Measurements from ENCODE around the gene GCK.
A peak's percentile ranks its signal among the peaks of the same experiment; 100 is the strongest.

GCK gene

GRCh38 chr7:44162179-44162578 lies 27.1 kb downstream of the GCK start:
- H3K9ac ChIP-seq (ENCODE audit: low read depth, low read length, poor library complexity): no peak overlapping the region
- no peak for DNase-seq (ENCODE audit: low spot score)
- H3K23ac ChIP-seq (ENCODE audit: low read depth, low read length, poor library complexity): no peak overlapping the region
- H3K36me3 ChIP-seq (replicated peaks in 1 of 2; ENCODE audit: control insufficient read depth in 2 of 2, insufficient read depth in 2 of 2, low read length in 2 of 2): no peaks in the 10 kb centered on the region
- H3K18ac ChIP-seq (ENCODE audit: low read length): no peak overlapping the region
- peaks cover 0 to 2% of the 10 kb centered on the region in 2 donors for H3K9me3 ChIP-seq (replicated peaks in 1 of 2; ENCODE audit: control insufficient read depth in 2 of 2, insufficient read depth in 1 of 2, low read depth in 1 of 2, low read length in 2 of 2)
- peaks cover 0 to 11% of the 10 kb centered on the region in 2 donors for H3K4me1 ChIP-seq (ENCODE audit: control insufficient read depth in 2 of 2, insufficient read depth in 1 of 2, low read depth in 1 of 2, low read length in 2 of 2)
- H2BK15ac ChIP-seq (ENCODE audit: low read length): peak overlapping the region; percentile 34
- no peak overlapping the region for H3K14ac ChIP-seq (ENCODE audit: low read length)
- H2AFZ ChIP-seq (ENCODE audit: low read length): no peak overlapping the region
- H3K4me2 ChIP-seq (ENCODE audit: insufficient read depth, low read length, poor library complexity, severe bottlenecking): no peak overlapping the region
- H3K4ac ChIP-seq (ENCODE audit: low read length): no peak overlapping the region
- H3K4me3 ChIP-seq (ENCODE audit: low read length in 2 of 2): no peak overlapping the region
- peaks cover 1% of the 10 kb centered on the region for H3K79me1 ChIP-seq (ENCODE audit: low read depth, low read length)
- H2AK5ac ChIP-seq (ENCODE audit: low read depth, low read length): no peak overlapping the region
- H2BK120ac ChIP-seq (ENCODE audit: low read depth, low read length): no peak overlapping the region
- no CpG with 5 or more reads among the region's 4 CpGs for WGBS, 2 donors (ENCODE audit: extremely low coverage in 2 of 2, insufficient read length in 2 of 2, insufficient replicate concordance in 1 of 2)
- peaks cover 0 to 40% (median 2%) of the 10 kb centered on the region in 3 experiments for H3K27me3 ChIP-seq (ENCODE audit: control insufficient read depth in 3 of 3, insufficient read depth in 3 of 3, low read depth in 1 of 3, low read length in 3 of 3)
- no peak overlapping the region for H4K8ac ChIP-seq (ENCODE audit: low read depth, low read length)
- no peak overlapping the region for H4K91ac ChIP-seq (ENCODE audit: low read depth, low read length, poor library complexity)
- H2BK12ac ChIP-seq (ENCODE audit: low read length): no peak overlapping the region
- H3K27ac ChIP-seq (replicated peaks; ENCODE audit: low read length): no peak overlapping the region
- H2BK5ac ChIP-seq (ENCODE audit: low read length): no peak overlapping the region

GRCh38 chr7:44161371-44161770 lies 27.9 kb downstream of the GCK start:
- Histone ChIP-seq H3K14ac (ENCODE audit: low read length) (no peak overlapping the region), H3K18ac (ENCODE audit: low read length) (no peak overlapping the region), H3K9me3 (replicated peaks in 1 of 2; ENCODE audit: control insufficient read depth in 2 of 2, insufficient read depth in 1 of 2, low read depth in 1 of 2, low read length in 2 of 2) (peaks cover 0 to 2% of the 10 kb centered on the region in 2 donors), H3K9ac (ENCODE audit: low read depth, low read length, poor library complexity) (no peak overlapping the region), H3K27me3 (ENCODE audit: control insufficient read depth in 3 of 3, insufficient read depth in 3 of 3, low read depth in 1 of 3, low read length in 3 of 3) (peaks cover 0 to 48% (median 2%) of the 10 kb centered on the region in 3 experiments), H3K79me1 (ENCODE audit: low read depth, low read length) (peaks cover 1% of the 10 kb centered on the region), H2AFZ (ENCODE audit: low read length) (no peak overlapping the region), H3K27ac (replicated peaks; ENCODE audit: low read length) (no peak overlapping the region), H3K4me2 (ENCODE audit: insufficient read depth, low read length, poor library complexity, severe bottlenecking) (no peak overlapping the region), H3K4me1 (ENCODE audit: control insufficient read depth in 2 of 2, insufficient read depth in 1 of 2, low read depth in 1 of 2, low read length in 2 of 2) (peaks cover 0 to 11% of the 10 kb centered on the region in 2 donors), H3K4me3 (ENCODE audit: low read length in 2 of 2) (no peak overlapping the region), H2BK5ac (ENCODE audit: low read length) (no peak overlapping the region), H3K4ac (ENCODE audit: low read length) (no peak overlapping the region), H2BK12ac (ENCODE audit: low read length) (no peak overlapping the region), H2AK5ac (ENCODE audit: low read depth, low read length) (no peak overlapping the region), H4K8ac (ENCODE audit: low read depth, low read length) (no peak overlapping the region), H3K23ac (ENCODE audit: low read depth, low read length, poor library complexity) (no peak overlapping the region), H2BK120ac (ENCODE audit: low read depth, low read length) (no peak overlapping the region), H3K36me3 (replicated peaks in 1 of 2; ENCODE audit: control insufficient read depth in 2 of 2, insufficient read depth in 2 of 2, low read length in 2 of 2) (no peaks in the 10 kb centered on the region), H2BK15ac (ENCODE audit: low read length) (no peak overlapping the region), H4K91ac (ENCODE audit: low read depth, low read length, poor library complexity) (no peak overlapping the region)
- DNase-seq (ENCODE audit: low spot score): no peak
- no CpG with 5 or more reads among the region's 2 CpGs for WGBS, 2 donors (ENCODE audit: extremely low coverage in 2 of 2, insufficient read length in 2 of 2, insufficient replicate concordance in 1 of 2)

- Histone ChIP-seq H2BK15ac (ENCODE audit: low read length) (no peak overlapping the region), H4K8ac (ENCODE audit: low read depth, low read length) (no peak overlapping the region), H2AK5ac (ENCODE audit: low read depth, low read length) (no peak overlapping the region), H3K9ac (ENCODE audit: low read depth, low read length, poor library complexity) (no peak overlapping the region), H2BK120ac (ENCODE audit: low read depth, low read length) (no peak overlapping the region), H3K23ac (ENCODE audit: low read depth, low read length, poor library complexity) (no peak overlapping the region), H2BK5ac (ENCODE audit: low read length) (no peak overlapping the region), H2BK12ac (ENCODE audit: low read length) (no peak overlapping the region), H3K14ac (ENCODE audit: low read length) (no peak overlapping the region), H3K4me2 (ENCODE audit: insufficient read depth, low read length, poor library complexity, severe bottlenecking) (no peak overlapping the region), H3K18ac (ENCODE audit: low read length) (no peak overlapping the region), H3K4ac (ENCODE audit: low read length) (no peak overlapping the region), H3K4me1 (ENCODE audit: control insufficient read depth in 2 of 2, insufficient read depth in 1 of 2, low read depth in 1 of 2, low read length in 2 of 2) (peaks cover 0 to 11% of the 10 kb centered on the region in 2 donors), H3K27me3 (ENCODE audit: control insufficient read depth in 3 of 3, insufficient read depth in 3 of 3, low read depth in 1 of 3, low read length in 3 of 3) (peaks cover 0 to 55% (median 0%) of the 10 kb centered on the region in 3 experiments), H2AFZ (ENCODE audit: low read length) (no peak overlapping the region), H4K91ac (ENCODE audit: low read depth, low read length, poor library complexity) (no peak overlapping the region), H3K79me1 (ENCODE audit: low read depth, low read length) (no peaks in the 10 kb centered on the region), H3K9me3 (replicated peaks in 1 of 2; ENCODE audit: control insufficient read depth in 2 of 2, insufficient read depth in 1 of 2, low read depth in 1 of 2, low read length in 2 of 2) (no peaks in the 10 kb centered on the region), H3K4me3 (ENCODE audit: low read length in 2 of 2) (no peak overlapping the region), H3K36me3 (replicated peaks in 1 of 2; ENCODE audit: control insufficient read depth in 2 of 2, insufficient read depth in 2 of 2, low read length in 2 of 2) (no peaks in the 10 kb centered on the region), H3K27ac (replicated peaks; ENCODE audit: low read length) (no peak overlapping the region)
- no CpG with 5 or more reads among the region's 5 CpGs for WGBS, 2 donors (ENCODE audit: extremely low coverage in 2 of 2, insufficient read length in 2 of 2, insufficient replicate concordance in 1 of 2)
- DNase-seq (ENCODE audit: low spot score): no peak
Observed at GRCh38 chr7:44159824-44160630, 29.2 kb downstream of the GCK start.

- H3K18ac ChIP-seq (ENCODE audit: low read length): peak overlapping the region; percentile 53
- no peaks in the 10 kb centered on the region for H3K9me3 ChIP-seq (replicated peaks in 1 of 2; ENCODE audit: control insufficient read depth in 2 of 2, insufficient read depth in 1 of 2, low read depth in 1 of 2, low read length in 2 of 2)
- peak overlapping the region; percentile 43 for H3K14ac ChIP-seq (ENCODE audit: low read length)
- DNase-seq (ENCODE audit: low spot score): no peak
- H2BK120ac ChIP-seq (ENCODE audit: low read depth, low read length): no peak overlapping the region
- H3K27ac ChIP-seq (replicated peaks; ENCODE audit: low read length): no peak overlapping the region
- no CpG with 5 or more reads among the region's 12 CpGs for WGBS, 2 donors (ENCODE audit: extremely low coverage in 2 of 2, insufficient read length in 2 of 2, insufficient replicate concordance in 1 of 2)
- H3K4ac ChIP-seq (ENCODE audit: low read length): no peak overlapping the region
- H3K27me3 ChIP-seq (ENCODE audit: control insufficient read depth in 3 of 3, insufficient read depth in 3 of 3, low read depth in 1 of 3, low read length in 3 of 3): peaks cover 0 to 64% (median 0%) of the 10 kb centered on the region in 3 experiments
- H3K4me3 ChIP-seq (ENCODE audit: low read length in 2 of 2): no peak overlapping the region
- H4K91ac ChIP-seq (ENCODE audit: low read depth, low read length, poor library complexity): no peak overlapping the region
- H3K36me3 ChIP-seq (replicated peaks in 1 of 2; ENCODE audit: control insufficient read depth in 2 of 2, insufficient read depth in 2 of 2, low read length in 2 of 2): no peaks in the 10 kb centered on the region
- peak overlapping the region; percentile 63 for H2BK12ac ChIP-seq (ENCODE audit: low read length)
- H2AFZ ChIP-seq (ENCODE audit: low read length): no peak overlapping the region
- peak overlapping the region; percentile 55 for H2BK5ac ChIP-seq (ENCODE audit: low read length)
- H2BK15ac ChIP-seq (ENCODE audit: low read length): peak overlapping the region; percentile 26
- no peak overlapping the region for H3K9ac ChIP-seq (ENCODE audit: low read depth, low read length, poor library complexity)
- H4K8ac ChIP-seq (ENCODE audit: low read depth, low read length): no peak overlapping the region
- H3K79me1 ChIP-seq (ENCODE audit: low read depth, low read length): no peaks in the 10 kb centered on the region
- H3K23ac ChIP-seq (ENCODE audit: low read depth, low read length, poor library complexity): peak overlapping the region; percentile 6
- H2AK5ac ChIP-seq (ENCODE audit: low read depth, low read length): peak overlapping the region; percentile 40
- H3K4me1 ChIP-seq (ENCODE audit: control insufficient read depth in 2 of 2, insufficient read depth in 1 of 2, low read depth in 1 of 2, low read length in 2 of 2): peaks cover 0 to 11% of the 10 kb centered on the region in 2 donors
- no peak overlapping the region for H3K4me2 ChIP-seq (ENCODE audit: insufficient read depth, low read length, poor library complexity, severe bottlenecking)
Observed at GRCh38 chr7:44158873-44159631, 30.2 kb downstream of the GCK start.

Measured in neuronal stem cell (in vitro differentiated cells).